Keratinocyte (primary cell): ENCODE data around the gene TNK1.

Experiments
- EZH2 ChIP-seq: IDR thresholded peaks from one replicate; pipeline ENCODE4 v1.6.1; 2012; ENCODE audit warnings: inconsistent platforms, mild to moderate bottlenecking, low read length, moderate library complexity
- TF ChIP-seq, protein P1 (sequence below), 3 experiments: IDR thresholded peaks in 1 of 3; conservative IDR thresholded peaks in 1 of 3; optimal IDR thresholded peaks in 1 of 3; 2 replicates in 2 of 3; 3 replicates in 1 of 3; pipeline versions ENCODE3 to v1.5.1; 2011; ENCODE audit warnings: low read length in 3 of 3, mild to moderate bottlenecking in 3 of 3, moderate library complexity in 2 of 3, control low read depth in 1 of 3, inconsistent platforms in 1 of 3; ENCODE audit not compliant: insufficient read depth in 2 of 3; ENCODE audit errors: extremely low read depth in 1 of 3

GRCh38 chr17:7348478-7349242 is 32.2 kb upstream of the TNK1 start:
- TF ChIP-seq, protein P1, sequence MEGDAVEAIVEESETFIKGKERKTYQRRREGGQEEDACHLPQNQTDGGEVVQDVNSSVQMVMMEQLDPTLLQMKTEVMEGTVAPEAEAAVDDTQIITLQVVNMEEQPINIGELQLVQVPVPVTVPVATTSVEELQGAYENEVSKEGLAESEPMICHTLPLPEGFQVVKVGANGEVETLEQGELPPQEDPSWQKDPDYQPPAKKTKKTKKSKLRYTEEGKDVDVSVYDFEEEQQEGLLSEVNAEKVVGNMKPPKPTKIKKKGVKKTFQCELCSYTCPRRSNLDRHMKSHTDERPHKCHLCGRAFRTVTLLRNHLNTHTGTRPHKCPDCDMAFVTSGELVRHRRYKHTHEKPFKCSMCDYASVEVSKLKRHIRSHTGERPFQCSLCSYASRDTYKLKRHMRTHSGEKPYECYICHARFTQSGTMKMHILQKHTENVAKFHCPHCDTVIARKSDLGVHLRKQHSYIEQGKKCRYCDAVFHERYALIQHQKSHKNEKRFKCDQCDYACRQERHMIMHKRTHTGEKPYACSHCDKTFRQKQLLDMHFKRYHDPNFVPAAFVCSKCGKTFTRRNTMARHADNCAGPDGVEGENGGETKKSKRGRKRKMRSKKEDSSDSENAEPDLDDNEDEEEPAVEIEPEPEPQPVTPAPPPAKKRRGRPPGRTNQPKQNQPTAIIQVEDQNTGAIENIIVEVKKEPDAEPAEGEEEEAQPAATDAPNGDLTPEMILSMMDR (optimal IDR thresholded peaks at IDR 0.05 in 1 of 3, IDR thresholded peaks at IDR 0.05 in 1 of 3, conservative IDR thresholded peaks at IDR 0.05 in 1 of 3; ENCODE audit: extremely low read depth in 1 of 3, insufficient read depth in 2 of 3, low read length in 3 of 3): no peak
- no peak for TF ChIP-seq EZH2
